ENCODE data around the gene TMEM217. TPM values are rescaled to one million over a fixed set of nuclear protein-coding genes. Genes with fewer than 3 reads are reported as not detected.

Gene TMEM217
- total and polyA plus RNA-seq, 2 of the 8 experiments (the other 6 are each of a cell fraction or from before 2014, with no cell fraction given), result 0.60 to 1.1 TPM

DNA sequence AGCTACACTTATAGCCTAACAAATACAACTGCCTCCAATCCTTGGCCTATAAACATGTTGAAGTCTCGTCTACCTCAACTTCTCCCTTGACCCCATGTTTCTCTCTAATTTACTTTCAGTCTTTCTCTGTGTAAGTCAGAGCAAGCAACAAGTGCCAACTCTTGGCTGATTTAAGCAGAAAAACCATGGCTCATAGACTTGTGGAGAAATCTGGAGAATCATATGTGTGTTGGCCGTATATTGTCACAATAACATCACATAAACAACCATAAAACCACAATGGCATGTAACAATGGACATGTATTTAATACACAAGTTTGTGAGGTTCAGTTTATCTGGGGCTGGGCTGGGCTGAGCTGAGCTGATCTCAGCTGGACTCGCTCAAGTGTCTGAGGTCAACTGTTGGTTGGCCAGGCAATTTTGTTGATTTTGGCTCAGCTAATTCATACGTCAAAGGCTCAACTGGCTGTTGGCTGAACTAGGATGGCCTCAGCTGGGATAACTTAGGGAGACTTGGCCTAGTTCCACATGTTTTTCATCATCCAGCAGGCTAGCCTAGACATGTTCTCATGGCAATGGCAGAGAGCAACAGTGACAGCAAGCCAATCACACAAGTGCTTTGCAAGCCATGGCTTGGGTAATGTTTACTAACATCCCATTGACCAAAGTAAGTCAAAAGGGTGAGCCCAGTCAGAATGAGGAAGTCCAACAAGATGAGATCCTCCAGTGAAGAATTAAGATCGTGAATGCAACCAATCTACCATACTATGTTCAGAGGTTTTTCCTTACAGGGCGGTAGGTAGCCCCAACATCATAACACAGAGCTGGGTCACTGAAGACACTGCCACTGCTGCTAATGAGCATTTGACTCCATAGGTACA is 13.3 kb downstream of the TMEM217 start:
- peak overlapping the region; percentile 16; the same call in 1 of the 2 replicates for H3K27ac ChIP-seq (ENCODE audit: low read depth, low read length)
- WGBS, 2 experiments (ENCODE audit: extremely low coverage in 1 of 2, insufficient coverage in 1 of 2, insufficient read length in 1 of 2, insufficient replicate concordance in 2 of 2, low coverage in 1 of 2, low lambda C conversion rate in 2 of 2, missing lambda C conversion rate in 1 of 2), result 93% methylated on average over 6 of the region's 6 CpGs; no CpG with 5 or more reads in 1 of the 2 experiments

More for the DNA sequence above, 13.3 kb downstream of the TMEM217 start:
- no peak for FAIRE-seq
- Histone ChIP-seq H3K79me1 (ENCODE audit: low read depth, low read length) (no peaks in the 10 kb centered on the region), H4K20me1 (replicated peaks in 1 of 2; ENCODE audit: control insufficient read depth in 1 of 2, insufficient read depth in 2 of 2, low read length in 2 of 2) (no peaks in the 10 kb centered on the region), H4K5ac (ENCODE audit: insufficient read length, low read depth, low read length) (no peak overlapping the region), H2BK5ac (ENCODE audit: low read depth, low read length) (0 out of 2 replicates have a peak overlapping the region, but pooled peaks have one; percentile 38), H3K18ac (ENCODE audit: extremely low read depth, low read length) (no peak overlapping the region; the same call in 1 of the 2 replicates), H3K27me3 (replicated peaks in 1 of 4; ENCODE audit: control insufficient read depth in 3 of 4, extremely low read depth in 1 of 4, insufficient read depth in 3 of 4, low read length in 3 of 4) (no peaks in the 10 kb centered on the region), H3K79me2 (ENCODE audit: control insufficient read depth in 1 of 2, insufficient read depth in 2 of 2, low read length in 2 of 2) (no peaks in the 10 kb centered on the region), H3K14ac (ENCODE audit: insufficient read length) (no peak overlapping the region), H3K4me2 (ENCODE audit: insufficient read depth in 1 of 2, low read depth in 2 of 2, low read length in 2 of 2) (no peak overlapping the region), H3K36me3 (ENCODE audit: control insufficient read depth in 2 of 4, insufficient read depth in 4 of 4, low read length in 3 of 4) (no peaks in the 10 kb centered on the region), H3K56ac (replicated peaks; ENCODE audit: insufficient read length, low read depth, low read length) (no peak overlapping the region), H3K4me3 (ENCODE audit: extremely low read depth in 1 of 4, insufficient read depth in 2 of 4, low read depth in 3 of 4, low read length in 4 of 4) (no peak overlapping the region), H3K23me2 (ENCODE audit: low read depth, low read length) (no peaks in the 10 kb centered on the region), H3K9ac (replicated peaks in 1 of 4; ENCODE audit: extremely low read depth in 1 of 4, low read depth in 3 of 4, low read length in 3 of 4) (no peak overlapping the region), H3K23ac (ENCODE audit: insufficient read length) (no peak overlapping the region), H3K4ac (replicated peaks; ENCODE audit: insufficient read length, low read depth, low read length) (no peak overlapping the region), H2BK12ac (ENCODE audit: low read depth, low read length) (peak overlapping the region; percentile 60; the same call in 1 of the 2 replicates), H3K4me1 (replicated peaks in 1 of 4; ENCODE audit: control insufficient read depth in 3 of 4, insufficient read depth in 4 of 4, low read length in 3 of 4) (no peaks in the 10 kb centered on the region), H2BK120ac (replicated peaks; ENCODE audit: low read depth, low read length) (peak overlapping the region; percentile 26), H2AFZ (ENCODE audit: low read length) (0 out of 2 replicates have a peak overlapping the region, but pooled peaks have one; percentile 36), H3K9me3 (ENCODE audit: insufficient read depth in 2 of 2, low read depth in 1 of 2, low read length in 1 of 2) (no peaks in the 10 kb centered on the region), H2BK20ac (ENCODE audit: low read length) (no peak overlapping the region), H2AK5ac (ENCODE audit: low read depth, low read length) (0 out of 2 replicates have a peak overlapping the region, but pooled peaks have one; percentile 31), H4K91ac (replicated peaks; ENCODE audit: insufficient read length, low read length) (no peak overlapping the region), H2BK15ac (ENCODE audit: low read length) (no peak overlapping the region), H4K8ac (ENCODE audit: extremely low read depth, insufficient read depth, low read length) (peak overlapping the region; percentile 52)
- TF ChIP-seq CREB1 (IDR thresholded peaks at IDR 0.05) (no peak), GTF2F1 (IDR thresholded peaks at IDR 0.05; ENCODE audit: borderline replicate concordance, low read depth, low read length) (no peak), EGR1 (IDR thresholded peaks at IDR 0.05; ENCODE audit: borderline replicate concordance, low read depth, low read length) (no peak), BCL11A (IDR thresholded peaks at IDR 0.05; ENCODE audit: low read depth in 2 of 2, low read length in 2 of 2) (no peak), SP1 (IDR thresholded peaks at IDR 0.05; ENCODE audit: low read depth, low read length) (no peak), RXRA (IDR thresholded peaks at IDR 0.05; ENCODE audit: insufficient read depth, low read depth, low read length) (no peak), POLR2AphosphoS5 (IDR thresholded peaks at IDR 0.05; ENCODE audit: low read depth, low read length) (no peak), TAF7 (optimal IDR thresholded peaks at IDR 0.05; ENCODE audit: borderline replicate concordance, low read depth, low read length) (no peak), RNF2 (IDR thresholded peaks at IDR 0.05; ENCODE audit: borderline replicate concordance, low read depth, low read length, missing control alignments, poor library complexity, severe bottlenecking) (no peak), MAFK (IDR thresholded peaks at IDR 0.05; ENCODE audit: low read depth, low read length) (no peak)
- TF ChIP-seq, protein P1, sequence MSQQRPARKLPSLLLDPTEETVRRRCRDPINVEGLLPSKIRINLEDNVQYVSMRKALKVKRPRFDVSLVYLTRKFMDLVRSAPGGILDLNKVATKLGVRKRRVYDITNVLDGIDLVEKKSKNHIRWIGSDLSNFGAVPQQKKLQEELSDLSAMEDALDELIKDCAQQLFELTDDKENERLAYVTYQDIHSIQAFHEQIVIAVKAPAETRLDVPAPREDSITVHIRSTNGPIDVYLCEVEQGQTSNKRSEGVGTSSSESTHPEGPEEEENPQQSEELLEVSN (IDR thresholded peaks at IDR 0.05), result no peak
- POLR2A ChIA-PET (ENCODE audit: partially characterized antibody), result interaction anchor here (0.7 kb wide), 1 partner anchor 23 kb away, joined by 3 read pairs; no protein-coding TSS in a partner anchor
- no peak for DNase-seq (ENCODE audit: low read depth in 1 of 2, low spot score in 2 of 2)
- CTCF ChIA-PET (ENCODE audit: partially characterized antibody), result no interaction called here
